ENCODE results near the gene CNTN5. TPM values are rescaled to one million over a fixed set of nuclear protein-coding genes. Genes with fewer than 3 reads are reported as not detected.

Gene CNTN5
- total RNA-seq, 2 donors from 2014 or later = not detected

DNA sequence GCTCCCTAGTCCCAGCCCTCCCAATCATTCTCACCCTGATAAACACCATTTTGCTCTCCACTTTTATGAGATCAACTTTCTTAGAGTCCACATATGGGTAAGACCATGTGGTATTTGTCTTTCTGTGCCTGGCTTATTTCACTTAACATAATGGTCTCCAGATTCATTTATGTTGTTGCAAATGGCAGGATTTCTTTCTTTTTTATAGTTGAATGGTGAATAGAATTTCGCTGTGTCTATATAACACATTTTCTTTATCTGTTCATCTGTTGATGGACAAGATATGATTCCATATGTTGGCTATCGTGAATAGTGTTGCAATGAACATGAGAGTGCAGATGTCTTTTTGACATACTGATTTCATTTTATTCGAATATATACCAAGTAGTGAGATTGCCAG, 1298.9 kb downstream of the CNTN5 start:
- Mint-ChIP-seq H3K36me3 (ENCODE audit: insufficient read depth in 2 of 2) (no peaks in the 10 kb centered on the region), H3K9me3 (peaks cover 2 to 3% of the 10 kb centered on the region in 2 donors), H3K27me3 (ENCODE audit: low read depth) (no peaks in the 10 kb centered on the region), H3K27ac (no peak overlapping the region), H3K4me3 (no peak overlapping the region), H3K4me1 (ENCODE audit: low read depth) (no peaks in the 10 kb centered on the region)
- ATAC-seq (replicated peaks in 1 of 2) (no peak), DNase-seq (no peak)

DNA sequence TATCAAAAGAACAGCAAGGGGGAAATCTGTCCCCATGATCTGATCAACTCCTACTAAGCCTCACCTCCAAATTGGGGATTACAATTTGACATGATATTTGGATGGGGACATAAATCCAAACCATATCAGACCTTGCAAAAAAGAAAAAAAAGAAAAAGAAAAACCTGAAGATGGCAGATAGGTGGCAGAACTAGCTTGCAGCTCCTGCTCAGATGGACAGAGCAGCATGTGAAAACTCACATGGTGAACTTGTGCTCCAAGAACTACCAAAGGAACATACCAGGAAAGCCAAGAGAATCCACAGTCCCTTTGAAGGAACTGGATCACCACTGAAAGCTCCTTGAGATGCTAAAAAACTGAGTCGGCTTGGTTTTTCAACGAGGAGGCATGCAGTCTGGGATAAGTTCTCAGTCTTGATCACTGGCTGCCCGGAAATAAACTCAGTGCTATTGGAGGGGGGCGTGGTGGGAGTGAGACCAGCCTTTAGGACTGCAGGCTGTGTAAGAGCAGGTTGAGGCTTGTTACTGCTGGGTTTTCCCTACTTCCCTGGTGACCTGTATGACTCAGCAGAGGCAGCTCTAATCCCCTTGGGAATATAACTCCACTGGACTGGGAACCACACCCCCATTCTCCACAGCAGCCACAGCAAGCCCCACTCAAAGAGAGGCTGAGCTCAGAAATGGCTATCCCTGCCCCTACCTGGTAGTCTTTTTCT, 1308.0 kb downstream of the CNTN5 start:
- ATAC-seq (replicated peaks in 1 of 2) = no peak
- Mint-ChIP-seq H3K36me3 (ENCODE audit: insufficient read depth in 2 of 2) (no peaks in the 10 kb centered on the region), H3K27ac (no peak overlapping the region), H3K9me3 (peaks cover 9 to 11% of the 10 kb centered on the region in 2 donors), H3K27me3 (ENCODE audit: low read depth) (no peaks in the 10 kb centered on the region), H3K4me3 (no peak overlapping the region), H3K4me1 (ENCODE audit: low read depth) (no peaks in the 10 kb centered on the region)
- no peak for DNase-seq

GRCh38 chr11:100329352-100329751, 1308.6 kb downstream of the CNTN5 start:
- Mint-ChIP-seq H3K27ac (no peak overlapping the region), H3K9me3 (peaks cover 11 to 14% of the 10 kb centered on the region in 2 donors), H3K4me1 (ENCODE audit: low read depth) (no peaks in the 10 kb centered on the region), H3K4me3 (no peak overlapping the region), H3K36me3 (ENCODE audit: insufficient read depth in 2 of 2) (no peaks in the 10 kb centered on the region), H3K27me3 (ENCODE audit: low read depth) (no peaks in the 10 kb centered on the region)
- ATAC-seq (replicated peaks in 1 of 2) = no peak
- no peak for DNase-seq

DNA sequence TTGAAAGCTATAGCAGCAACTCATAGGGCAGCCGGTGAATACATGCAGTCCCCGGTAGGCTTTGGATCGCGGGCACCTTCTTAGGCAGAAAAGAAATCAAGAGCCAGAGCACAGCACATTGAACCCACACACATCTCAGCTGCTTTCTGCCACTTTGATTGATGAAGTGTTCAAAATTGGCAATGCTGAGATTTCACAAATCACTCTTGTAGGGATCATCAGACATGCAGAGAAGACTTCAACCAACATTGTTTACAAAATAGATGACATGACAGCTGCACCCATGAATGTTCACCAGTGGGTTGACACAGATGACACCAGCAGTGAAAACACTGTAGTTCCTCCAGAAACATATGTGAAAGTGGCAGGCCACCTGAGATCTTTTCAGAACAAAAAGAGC, 1316.1 kb downstream of the CNTN5 start:
- DNase-seq = no peak
- H3K9me3 Mint-ChIP-seq = peaks cover 7 to 8% of the 10 kb centered on the region in 2 donors
- no peak for ATAC-seq (replicated peaks in 1 of 2)
- H3K4me3 Mint-ChIP-seq = no peak overlapping the region
- no peaks in the 10 kb centered on the region for H3K4me1 Mint-ChIP-seq (ENCODE audit: low read depth)
- H3K36me3 Mint-ChIP-seq (ENCODE audit: insufficient read depth in 2 of 2) = no peaks in the 10 kb centered on the region
- no peaks in the 10 kb centered on the region for H3K27me3 Mint-ChIP-seq (ENCODE audit: low read depth)
- H3K27ac Mint-ChIP-seq = no peak overlapping the region

DNA sequence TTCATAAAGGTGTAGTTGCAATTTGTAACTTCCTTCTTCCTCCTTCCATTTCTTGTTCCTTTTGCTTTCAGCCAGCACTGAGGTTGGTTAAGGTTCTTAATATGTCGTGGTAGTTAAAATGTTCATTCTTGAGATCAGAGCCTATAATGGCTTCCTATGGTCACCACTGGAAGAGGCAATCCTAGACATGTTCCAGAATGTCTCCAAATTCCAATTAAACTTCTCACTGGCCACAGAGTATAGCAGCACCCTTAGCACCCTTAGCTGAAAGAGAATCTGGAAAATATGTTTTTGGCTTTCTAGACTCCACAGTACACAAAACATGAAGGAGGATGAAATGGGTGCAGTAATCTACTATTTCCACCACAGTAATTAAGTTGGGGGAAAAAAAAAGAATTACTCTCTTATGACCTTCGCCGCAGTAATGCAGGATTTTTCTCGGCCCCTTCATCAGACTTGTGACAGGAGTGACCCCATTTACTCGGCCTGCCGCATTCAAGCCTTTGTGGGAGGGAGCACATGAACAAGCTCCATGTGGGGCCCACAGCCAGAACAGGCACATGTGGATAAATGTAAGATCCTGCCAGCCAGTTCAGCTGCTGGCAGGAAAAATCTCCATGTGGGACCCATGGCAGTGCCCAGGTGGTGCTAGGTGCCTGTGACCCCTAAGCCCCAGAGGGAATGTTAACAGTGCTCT, 1317.5 kb downstream of the CNTN5 start:
- Mint-ChIP-seq H3K9me3 (peaks cover 7 to 11% of the 10 kb centered on the region in 2 donors), H3K4me1 (ENCODE audit: low read depth) (no peaks in the 10 kb centered on the region), H3K27ac (no peak overlapping the region), H3K4me3 (no peak overlapping the region), H3K27me3 (ENCODE audit: low read depth) (no peaks in the 10 kb centered on the region), H3K36me3 (ENCODE audit: insufficient read depth in 2 of 2) (no peaks in the 10 kb centered on the region)
- ATAC-seq (replicated peaks in 1 of 2) (no peak), DNase-seq (no peak)

DNA sequence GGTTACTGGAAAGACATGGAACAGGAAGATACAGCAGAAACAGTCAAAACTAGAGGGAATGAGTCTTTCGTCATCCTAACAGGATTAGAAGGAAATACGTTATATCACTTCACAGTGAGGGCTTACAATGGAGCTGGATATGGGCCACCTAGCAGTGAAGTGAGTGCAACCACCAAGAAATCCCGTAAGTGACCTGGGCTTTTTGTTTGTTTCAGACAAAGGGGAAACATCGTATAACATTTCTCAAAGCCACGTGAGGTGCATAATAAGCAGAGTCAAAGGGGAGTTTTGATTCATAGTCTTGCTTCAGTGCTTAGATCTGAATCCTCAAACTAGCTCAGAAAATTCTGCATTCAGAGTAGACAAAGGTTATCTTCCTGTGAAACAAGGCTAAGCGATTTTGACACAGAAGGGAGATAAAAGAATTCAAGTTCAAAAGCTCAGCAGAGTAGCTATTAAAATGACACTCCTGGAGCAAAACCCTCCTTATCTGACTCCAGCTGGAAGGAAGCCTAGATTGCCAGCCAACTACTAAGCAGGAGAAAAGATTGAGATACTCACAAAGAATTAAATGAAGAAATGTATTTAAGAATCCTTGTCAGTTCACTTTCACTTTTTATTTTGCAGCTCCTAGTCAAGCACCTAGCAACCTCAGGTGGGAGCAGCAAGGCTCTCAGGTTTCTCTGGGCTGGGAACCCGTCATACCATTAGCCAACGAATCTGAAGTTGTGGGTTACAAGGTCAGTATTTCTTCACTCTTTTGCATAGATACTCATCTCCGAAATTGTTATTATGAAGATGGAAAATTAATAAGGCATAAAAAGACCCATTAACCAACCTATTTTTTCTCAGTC, 1319.9 kb downstream of the CNTN5 start:
- Mint-ChIP-seq H3K9me3 (peaks cover 4 to 8% of the 10 kb centered on the region in 2 donors), H3K36me3 (ENCODE audit: insufficient read depth in 2 of 2) (no peaks in the 10 kb centered on the region), H3K27ac (no peak overlapping the region), H3K27me3 (ENCODE audit: low read depth) (no peaks in the 10 kb centered on the region), H3K4me3 (no peak overlapping the region), H3K4me1 (ENCODE audit: low read depth) (no peaks in the 10 kb centered on the region)
- DNase-seq (no peak), ATAC-seq (replicated peaks in 1 of 2) (no peak)

- no peak for DNase-seq
- Mint-ChIP-seq H3K36me3 (ENCODE audit: insufficient read depth in 2 of 2) (peaks cover 0 to 2% of the 10 kb centered on the region in 2 donors), H3K27me3 (ENCODE audit: low read depth) (no peaks in the 10 kb centered on the region), H3K4me3 (no peak overlapping the region), H3K9me3 (peaks cover 1 to 12% of the 10 kb centered on the region in 2 donors), H3K27ac (no peak overlapping the region), H3K4me1 (ENCODE audit: low read depth) (no peaks in the 10 kb centered on the region)
- no peak for ATAC-seq (replicated peaks in 1 of 2)
These were observed 1332.3 kb downstream of the CNTN5 start for GRCh38 chr11:100353083-100353482.

DNA sequence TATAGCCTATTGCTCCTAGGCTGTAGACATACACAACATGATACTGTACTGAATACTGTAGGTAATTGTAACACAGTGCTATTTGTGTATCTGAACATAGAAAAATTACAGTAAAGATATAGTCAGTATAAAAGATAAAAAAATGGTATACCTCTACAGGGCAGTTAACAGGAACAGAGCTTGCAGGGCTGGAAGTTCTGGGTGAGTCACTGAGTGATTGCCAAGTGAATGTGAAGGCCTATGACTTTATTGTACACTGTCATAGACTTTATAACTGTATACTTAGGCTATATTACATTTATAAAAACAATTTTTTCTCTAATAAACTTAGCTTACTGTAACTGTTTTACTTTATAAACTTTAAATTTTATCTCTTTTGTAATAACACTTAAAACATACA, 1334.0 kb downstream of the CNTN5 start:
- Mint-ChIP-seq H3K4me1 (ENCODE audit: low read depth) (no peaks in the 10 kb centered on the region), H3K27ac (no peak overlapping the region), H3K27me3 (ENCODE audit: low read depth) (no peaks in the 10 kb centered on the region), H3K4me3 (no peak overlapping the region), H3K36me3 (ENCODE audit: insufficient read depth in 2 of 2) (peaks cover 0 to 2% of the 10 kb centered on the region in 2 donors), H3K9me3 (peaks cover 1 to 9% of the 10 kb centered on the region in 2 donors)
- ATAC-seq (replicated peaks in 1 of 2) (no peak), DNase-seq (no peak)

GRCh38 chr11:100356035-100356434, 1335.3 kb downstream of the CNTN5 start:
- Mint-ChIP-seq H3K4me3 (no peak overlapping the region), H3K9me3 (peaks cover 3 to 7% of the 10 kb centered on the region in 2 donors), H3K27ac (no peak overlapping the region), H3K27me3 (ENCODE audit: low read depth) (no peaks in the 10 kb centered on the region), H3K36me3 (ENCODE audit: insufficient read depth in 2 of 2) (peaks cover 0 to 2% of the 10 kb centered on the region in 2 donors), H3K4me1 (ENCODE audit: low read depth) (no peaks in the 10 kb centered on the region)
- no peak for DNase-seq
- ATAC-seq (replicated peaks in 1 of 2) = no peak

GRCh38 chr11:100359281-100359680, 1338.5 kb downstream of the CNTN5 start:
- no peaks in the 10 kb centered on the region for H3K36me3 Mint-ChIP-seq (ENCODE audit: insufficient read depth in 2 of 2)
- no peak overlapping the region for H3K4me3 Mint-ChIP-seq
- H3K27me3 Mint-ChIP-seq (ENCODE audit: low read depth) = no peaks in the 10 kb centered on the region
- DNase-seq (no peak), ATAC-seq (replicated peaks in 1 of 2) (no peak)
- H3K27ac Mint-ChIP-seq = no peak overlapping the region
- H3K4me1 Mint-ChIP-seq (ENCODE audit: low read depth) = no peaks in the 10 kb centered on the region
- peaks cover 7 to 12% of the 10 kb centered on the region in 2 donors for H3K9me3 Mint-ChIP-seq

DNA sequence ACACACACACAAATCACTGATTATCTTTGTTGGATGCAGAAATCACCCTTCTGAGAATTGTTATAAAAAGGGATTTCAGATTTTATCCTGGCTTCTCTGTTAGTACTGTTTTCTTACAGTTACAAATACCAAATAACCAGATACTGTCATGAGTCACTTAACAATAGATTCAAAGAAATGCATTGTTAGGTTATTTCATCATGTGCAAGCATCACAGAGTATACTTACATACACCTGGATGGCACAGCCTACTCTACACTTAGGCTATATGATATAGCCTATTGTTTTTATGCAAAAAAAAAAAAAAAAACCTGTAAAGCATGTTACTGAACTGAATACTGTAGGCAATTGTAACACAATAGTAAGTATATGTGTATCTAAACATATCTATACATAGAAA, 1347.1 kb downstream of the CNTN5 start:
- DNase-seq (no peak), ATAC-seq (replicated peaks in 1 of 2) (no peak)
- H3K27me3 Mint-ChIP-seq (ENCODE audit: low read depth) = no peaks in the 10 kb centered on the region
- H3K27ac Mint-ChIP-seq = no peak overlapping the region
- no peaks in the 10 kb centered on the region for H3K4me1 Mint-ChIP-seq (ENCODE audit: low read depth)
- no peak overlapping the region for H3K4me3 Mint-ChIP-seq
- peaks cover 0 to 2% of the 10 kb centered on the region in 2 donors for H3K36me3 Mint-ChIP-seq (ENCODE audit: insufficient read depth in 2 of 2)
- peaks cover 7 to 13% of the 10 kb centered on the region in 2 donors for H3K9me3 Mint-ChIP-seq

DNA sequence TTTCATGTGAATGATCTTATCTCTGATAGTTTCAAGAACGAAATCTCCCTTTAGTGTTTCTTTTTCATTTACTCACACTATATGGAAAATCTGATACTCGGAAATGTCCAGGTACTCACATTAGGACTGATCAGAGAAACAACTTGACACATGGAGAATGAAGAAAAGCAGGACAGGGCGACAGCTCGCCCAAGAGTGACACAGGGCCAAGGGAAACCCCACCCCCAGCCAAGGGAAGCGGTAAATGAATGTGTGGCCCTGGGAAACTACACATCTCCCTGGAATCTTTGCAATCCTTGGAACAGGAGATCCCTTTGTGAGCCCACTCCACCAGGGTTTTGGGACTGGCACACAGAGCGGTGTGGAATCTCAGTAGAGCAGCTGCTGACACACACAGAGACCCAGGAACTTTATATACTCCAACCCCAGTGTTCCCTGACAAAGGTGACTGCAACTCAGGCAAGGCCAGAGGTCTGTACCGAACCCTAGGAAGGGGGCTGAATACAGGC, 1362.7 kb downstream of the CNTN5 start:
- H3K4me1 Mint-ChIP-seq (ENCODE audit: low read depth) = no peaks in the 10 kb centered on the region
- peaks cover 0 to 2% of the 10 kb centered on the region in 2 donors for H3K36me3 Mint-ChIP-seq (ENCODE audit: insufficient read depth in 2 of 2)
- H3K27me3 Mint-ChIP-seq (ENCODE audit: low read depth) = no peaks in the 10 kb centered on the region
- H3K9me3 Mint-ChIP-seq = peaks cover 12 to 13% of the 10 kb centered on the region in 2 donors
- H3K27ac Mint-ChIP-seq = no peak overlapping the region
- ATAC-seq (replicated peaks in 1 of 2) (no peak), DNase-seq (no peak)
- H3K4me3 Mint-ChIP-seq = no peak overlapping the region

DNA sequence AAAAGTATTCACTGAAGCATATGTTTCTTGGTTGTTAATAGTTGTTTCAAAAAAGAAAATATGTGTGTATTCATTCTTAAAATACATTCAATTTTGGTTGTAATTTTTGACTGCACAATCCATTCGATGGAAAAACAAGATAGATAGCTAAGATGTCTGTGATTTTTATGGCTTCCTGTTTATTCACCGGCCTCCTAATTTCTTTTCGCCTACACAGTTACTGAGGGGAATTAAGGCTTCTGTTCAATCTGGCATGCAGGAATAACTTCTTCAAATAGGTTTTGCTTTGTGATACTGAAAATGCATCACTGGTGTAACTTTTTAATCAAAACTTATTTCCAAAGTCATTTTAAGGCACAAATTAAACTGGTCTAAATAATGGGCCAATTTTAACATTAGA, 1375.5 kb downstream of the CNTN5 start:
- Mint-ChIP-seq H3K4me3 (no peak overlapping the region), H3K27ac (no peak overlapping the region), H3K4me1 (ENCODE audit: low read depth) (no peaks in the 10 kb centered on the region), H3K36me3 (ENCODE audit: insufficient read depth in 2 of 2) (peaks cover 0 to 1% of the 10 kb centered on the region in 2 donors), H3K9me3 (peaks cover 9 to 13% of the 10 kb centered on the region in 2 donors), H3K27me3 (ENCODE audit: low read depth) (no peaks in the 10 kb centered on the region)
- ATAC-seq (replicated peaks in 1 of 2) = no peak
- no peak for DNase-seq
